HAP-1 (cell line): ENCODE data around the gene SERPINB2.

Source experiments
- DNase-seq, 2 experiments: peaks; one replicate each; pipeline ENCODE4 v3.0.0-alpha.2; 2016 to 2020; ENCODE audit warnings: low spot score in 2 of 2
- H3K27me3 ChIP-seq: fragments of 250-450 bp; sonication (Bioruptor Pico); 2 replicates; pipeline ENCODE4 v1.5.1; 2020; ENCODE audit warnings: low read depth, mild to moderate bottlenecking, moderate library complexity
- H3K36me3 ChIP-seq: fragments of 250-450 bp; sonication (Bioruptor Pico); replicated peaks from 2 replicates; pipeline ENCODE4 v1.5.1; 2020; ENCODE audit warnings: mild to moderate bottlenecking
- H3K4me1 ChIP-seq: fragments of 250-450 bp; sonication (Bioruptor Pico); 2 replicates; pipeline ENCODE4 v1.5.1; 2020; ENCODE audit warnings: mild to moderate bottlenecking
- H3K4me3 ChIP-seq: fragments of 250-450 bp; sonication (Bioruptor Pico); 2 replicates; pipeline ENCODE4 v1.5.1; 2020; ENCODE audit warnings: mild to moderate bottlenecking, moderate library complexity
- H3K9me3 ChIP-seq: fragments of 250-450 bp; sonication (Bioruptor Pico); 2 replicates; pipeline ENCODE4 v1.5.1; 2020; ENCODE audit warnings: mild to moderate bottlenecking, moderate library complexity
- in situ Hi-C: fragments of 300-500 bp; cut with MboI; formaldehyde crosslinking; loops from 3 replicates; pipeline ENCODE4 v1.14.3; 2020; ENCODE audit warnings: low sequenced_read_pairs, inconsistent platforms, mixed read lengths

SERPINB2 gene

DNA sequence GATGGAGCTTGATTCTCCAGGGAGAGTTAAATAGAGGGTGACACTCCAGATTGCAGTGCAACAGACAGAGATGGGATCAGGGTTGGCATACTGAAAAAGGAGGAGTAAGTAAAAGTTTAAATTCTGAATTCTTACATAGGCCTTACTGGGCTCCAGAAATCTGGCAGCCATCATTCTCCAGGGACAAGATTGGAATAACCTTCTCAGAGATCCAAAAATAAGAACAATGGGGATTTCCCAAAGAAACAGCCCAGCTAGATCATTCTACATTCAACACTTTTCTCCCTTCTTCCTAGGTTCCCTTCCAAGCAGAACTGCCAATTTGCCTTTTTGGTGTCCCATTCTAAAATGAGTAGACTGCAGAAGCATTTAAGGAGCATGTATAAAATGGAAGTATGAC is 14.9 kb upstream of the SERPINB2 start:
- Histone ChIP-seq H3K4me1 (no peaks in the 10 kb centered on the region), H3K4me3 (no peak overlapping the region), H3K9me3 (no peaks in the 10 kb centered on the region), H3K27me3 (no peaks in the 10 kb centered on the region), H3K36me3 (no peaks in the 10 kb centered on the region)
- in situ Hi-C loops, result no loop called here
- DNase-seq, result no peak

GRCh38 chr18:63878343-63878742 is 9.2 kb upstream of the SERPINB2 start:
- in situ Hi-C loops, result no loop called here
- Histone ChIP-seq H3K9me3 (no peaks in the 10 kb centered on the region), H3K4me3 (no peak overlapping the region), H3K36me3 (no peaks in the 10 kb centered on the region), H3K4me1 (no peaks in the 10 kb centered on the region), H3K27me3 (no peaks in the 10 kb centered on the region)
- DNase-seq, result no peak

DNA sequence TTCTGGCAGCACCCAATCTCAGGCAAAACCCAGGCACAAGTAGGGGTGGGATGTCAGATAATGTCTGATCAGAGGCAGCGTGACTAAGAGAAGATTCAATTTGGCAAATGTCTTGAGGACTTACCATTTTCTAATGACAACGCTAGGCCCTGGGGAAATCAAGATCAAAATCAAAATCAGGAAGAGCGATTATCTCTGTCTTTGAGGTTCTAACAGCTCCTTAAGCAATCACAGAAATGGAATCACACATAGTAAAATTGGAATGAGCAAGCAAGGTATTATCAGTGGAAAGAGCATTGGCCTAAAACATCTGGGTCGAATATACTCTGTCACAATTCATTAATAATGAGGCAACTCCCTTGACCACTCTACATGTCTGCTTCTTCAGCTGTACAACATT is 8.6 kb upstream of the SERPINB2 start:
- no peak for DNase-seq
- Histone ChIP-seq H3K36me3 (no peaks in the 10 kb centered on the region), H3K27me3 (no peaks in the 10 kb centered on the region), H3K9me3 (no peaks in the 10 kb centered on the region), H3K4me1 (no peaks in the 10 kb centered on the region), H3K4me3 (no peak overlapping the region)
- in situ Hi-C loops, result no loop called here

DNA sequence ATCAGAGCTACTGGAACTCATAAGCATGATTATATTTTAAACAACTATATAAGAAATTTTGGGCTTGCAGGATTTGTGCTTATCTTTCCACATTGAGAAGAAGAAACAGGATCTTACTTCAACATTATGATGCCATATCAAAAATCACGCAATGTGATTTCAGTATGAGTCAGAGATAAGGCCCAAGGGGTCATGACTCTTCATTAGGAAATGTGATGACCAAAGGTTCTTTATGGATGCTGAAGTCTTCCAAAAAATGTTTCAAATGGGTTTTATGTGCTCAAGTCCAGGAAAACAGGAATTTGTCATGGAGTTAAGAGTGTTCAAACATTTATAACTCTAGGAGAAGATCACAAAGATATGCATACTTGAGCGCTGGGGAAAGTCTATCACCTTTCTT is 7.8 kb upstream of the SERPINB2 start:
- Histone ChIP-seq H3K27me3 (0 out of 2 replicates have a peak, but pooled peaks cover 5% of the 10 kb centered on the region), H3K4me3 (no peak overlapping the region), H3K9me3 (no peaks in the 10 kb centered on the region), H3K36me3 (no peaks in the 10 kb centered on the region), H3K4me1 (no peaks in the 10 kb centered on the region)
- DNase-seq, result no peak
- in situ Hi-C loops, result no loop called here

GRCh38 chr18:63881851-63882250 is 5.7 kb upstream of the SERPINB2 start:
- Histone ChIP-seq H3K4me3 (no peak overlapping the region), H3K9me3 (no peaks in the 10 kb centered on the region), H3K27me3 (0 out of 2 replicates have a peak, but pooled peaks cover 5% of the 10 kb centered on the region), H3K36me3 (no peaks in the 10 kb centered on the region), H3K4me1 (no peaks in the 10 kb centered on the region)
- in situ Hi-C loops, result no loop called here
- DNase-seq, result no peak

GRCh38 chr18:63882333-63883141 is 5.0 kb upstream of the SERPINB2 start:
- no peaks in the 10 kb centered on the region for H3K36me3 ChIP-seq
- no peak overlapping the region for H3K4me3 ChIP-seq
- 0 out of 2 replicates have a peak, but pooled peaks cover 5% of the 10 kb centered on the region for H3K27me3 ChIP-seq
- H3K4me1 ChIP-seq, result no peaks in the 10 kb centered on the region
- DNase-seq, result no peak
- no peaks in the 10 kb centered on the region for H3K9me3 ChIP-seq
- in situ Hi-C loops, result no loop called here

- Histone ChIP-seq H3K27me3 (0 out of 2 replicates have a peak, but pooled peaks cover 5% of the 10 kb centered on the region), H3K9me3 (no peaks in the 10 kb centered on the region), H3K36me3 (no peaks in the 10 kb centered on the region), H3K4me1 (no peaks in the 10 kb centered on the region), H3K4me3 (no peak overlapping the region)
- DNase-seq, result no peak
- in situ Hi-C loops, result no loop called here
Observed at GRCh38 chr18:63883617-63884016, 3.9 kb upstream of the SERPINB2 start.

DNA sequence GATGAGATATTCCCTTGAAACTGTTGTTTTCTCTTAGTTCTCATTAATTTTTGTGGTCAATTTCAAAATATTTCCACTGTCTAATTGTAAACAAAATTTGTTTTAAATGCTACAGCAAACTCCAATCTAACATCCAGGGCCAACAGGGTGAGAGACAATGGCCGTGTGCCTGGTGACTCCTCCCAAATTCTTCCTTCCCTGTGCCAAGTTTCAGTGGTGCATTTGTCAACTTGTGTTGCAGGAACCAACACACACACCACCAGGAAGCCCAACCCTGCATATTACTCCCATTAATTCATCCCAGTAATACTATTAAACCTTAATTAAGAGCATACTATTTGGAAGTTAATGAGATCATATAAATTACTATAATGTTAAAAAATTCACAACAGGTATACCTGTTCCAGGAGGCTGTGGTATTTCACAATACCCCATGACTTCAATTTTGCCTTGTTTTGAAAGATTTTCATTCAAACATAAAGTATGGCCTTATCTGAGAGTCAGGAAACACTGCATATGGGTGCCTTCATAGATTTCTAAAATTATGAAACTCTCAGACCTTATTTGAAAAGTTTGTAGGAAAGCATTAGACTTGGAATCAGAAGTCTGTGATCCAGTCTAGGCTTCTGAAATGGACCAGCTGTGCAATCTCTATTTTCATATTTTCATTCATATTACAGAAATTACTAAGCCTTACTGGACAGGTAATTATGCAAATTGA is 1.1 kb downstream of the SERPINB2 start:
- H3K9me3 ChIP-seq, result no peaks in the 10 kb centered on the region
- H3K4me1 ChIP-seq, result no peaks in the 10 kb centered on the region
- H3K27me3 ChIP-seq, result 0 out of 2 replicates have a peak, but pooled peaks cover 5% of the 10 kb centered on the region
- no peaks in the 10 kb centered on the region for H3K36me3 ChIP-seq
- in situ Hi-C loops, result no loop called here
- DNase-seq, result no peak
- no peak overlapping the region for H3K4me3 ChIP-seq

- Histone ChIP-seq H3K4me1 (no peaks in the 10 kb centered on the region), H3K36me3 (no peaks in the 10 kb centered on the region), H3K4me3 (no peak overlapping the region), H3K9me3 (no peaks in the 10 kb centered on the region), H3K27me3 (no peaks in the 10 kb centered on the region)
- DNase-seq, result no peak
- in situ Hi-C loops, result loop anchor here (10.0 kb wide), 1 partner anchor 105 kb away; no protein-coding TSS in a partner anchor
Observed at GRCh38 chr18:63889626-63890025, 2.1 kb downstream of the SERPINB2 start.

DNA sequence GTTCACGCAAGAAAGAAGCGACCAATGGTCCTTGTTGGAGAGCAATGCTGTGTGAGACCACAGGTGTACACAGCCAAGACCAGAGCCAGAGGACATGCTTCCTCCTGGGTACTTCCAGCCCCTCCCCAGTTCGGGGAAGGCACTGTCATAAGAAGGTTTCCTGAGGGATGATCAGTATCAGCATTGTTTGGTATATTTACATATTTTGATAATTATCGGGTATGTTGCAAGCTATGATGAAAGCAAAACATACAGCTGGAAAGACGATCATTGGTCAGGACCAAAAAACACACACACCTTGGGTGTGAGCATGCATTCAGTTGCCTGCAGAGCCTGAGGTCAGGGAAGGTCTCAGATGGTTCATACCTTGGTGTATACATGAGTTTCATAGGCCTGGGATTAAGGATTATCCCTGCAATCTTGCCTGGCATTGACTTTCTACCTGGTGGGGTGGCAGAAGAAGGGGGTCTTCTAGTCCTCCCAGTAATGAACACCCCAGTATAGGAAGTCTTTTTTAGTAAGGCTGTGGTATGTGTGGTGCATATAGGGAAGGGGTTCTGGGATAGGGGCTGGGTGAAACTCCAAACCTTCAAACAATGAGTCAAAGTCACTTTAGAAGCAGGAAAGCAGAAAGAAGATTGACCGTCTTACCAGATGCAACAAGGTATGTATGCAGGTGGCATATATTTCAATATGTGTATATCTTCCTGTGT is 2.9 kb downstream of the SERPINB2 start:
- no peak overlapping the region for H3K4me3 ChIP-seq
- no peak for DNase-seq
- no peaks in the 10 kb centered on the region for H3K36me3 ChIP-seq
- no peaks in the 10 kb centered on the region for H3K9me3 ChIP-seq
- no peaks in the 10 kb centered on the region for H3K27me3 ChIP-seq
- no peaks in the 10 kb centered on the region for H3K4me1 ChIP-seq
- in situ Hi-C loops, result loop anchor here (10.0 kb wide), 1 partner anchor 104 kb away; no protein-coding TSS in a partner anchor

DNA sequence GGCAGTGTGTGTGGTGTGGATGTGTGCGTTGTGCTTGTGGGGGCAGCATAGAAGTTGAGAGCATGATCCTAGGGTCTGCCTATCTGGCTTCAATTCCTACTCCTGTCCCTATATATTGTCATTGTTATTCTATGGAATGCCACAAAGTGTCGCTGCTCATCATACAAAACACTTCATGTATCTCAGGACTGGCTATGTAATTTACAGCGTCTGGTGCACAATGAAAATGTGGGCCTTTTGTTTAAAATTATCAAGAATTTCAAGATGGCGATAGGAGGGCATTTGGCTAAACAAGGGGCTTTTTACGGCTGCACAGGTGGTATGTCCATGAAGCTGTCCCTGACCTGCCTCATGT is 3.4 kb downstream of the SERPINB2 start:
- Histone ChIP-seq H3K27me3 (no peaks in the 10 kb centered on the region), H3K4me3 (no peak overlapping the region), H3K36me3 (no peaks in the 10 kb centered on the region), H3K9me3 (no peaks in the 10 kb centered on the region), H3K4me1 (no peaks in the 10 kb centered on the region)
- in situ Hi-C loops, result loop anchor here (10.0 kb wide), 1 partner anchor 104 kb away; no protein-coding TSS in a partner anchor
- no peak for DNase-seq

DNA sequence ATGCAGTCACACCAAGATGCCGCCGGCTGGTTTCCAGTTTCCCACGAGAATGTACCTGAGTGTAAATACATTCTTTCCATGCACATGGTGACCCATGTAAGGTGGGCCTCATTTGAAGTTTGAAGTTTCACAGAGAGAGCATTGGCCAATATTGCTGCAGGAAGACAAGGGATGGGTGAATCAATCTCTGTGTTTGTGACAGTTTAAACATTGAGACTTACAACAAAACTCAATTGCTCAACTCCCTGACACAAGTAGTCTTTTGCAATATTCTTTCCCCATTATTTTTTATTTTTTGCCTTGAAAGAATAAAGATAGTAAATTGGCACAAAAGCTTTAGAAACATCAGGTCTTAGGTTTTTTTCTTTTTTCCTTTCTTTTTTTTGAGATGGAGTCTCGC is 5.1 kb downstream of the SERPINB2 start:
- no peak for DNase-seq
- Histone ChIP-seq H3K4me1 (no peaks in the 10 kb centered on the region), H3K4me3 (no peak overlapping the region), H3K36me3 (no peaks in the 10 kb centered on the region), H3K27me3 (no peaks in the 10 kb centered on the region), H3K9me3 (no peaks in the 10 kb centered on the region)
- in situ Hi-C loops, result loop anchor here (10.0 kb wide), 1 partner anchor 102 kb away; no protein-coding TSS in a partner anchor

DNA sequence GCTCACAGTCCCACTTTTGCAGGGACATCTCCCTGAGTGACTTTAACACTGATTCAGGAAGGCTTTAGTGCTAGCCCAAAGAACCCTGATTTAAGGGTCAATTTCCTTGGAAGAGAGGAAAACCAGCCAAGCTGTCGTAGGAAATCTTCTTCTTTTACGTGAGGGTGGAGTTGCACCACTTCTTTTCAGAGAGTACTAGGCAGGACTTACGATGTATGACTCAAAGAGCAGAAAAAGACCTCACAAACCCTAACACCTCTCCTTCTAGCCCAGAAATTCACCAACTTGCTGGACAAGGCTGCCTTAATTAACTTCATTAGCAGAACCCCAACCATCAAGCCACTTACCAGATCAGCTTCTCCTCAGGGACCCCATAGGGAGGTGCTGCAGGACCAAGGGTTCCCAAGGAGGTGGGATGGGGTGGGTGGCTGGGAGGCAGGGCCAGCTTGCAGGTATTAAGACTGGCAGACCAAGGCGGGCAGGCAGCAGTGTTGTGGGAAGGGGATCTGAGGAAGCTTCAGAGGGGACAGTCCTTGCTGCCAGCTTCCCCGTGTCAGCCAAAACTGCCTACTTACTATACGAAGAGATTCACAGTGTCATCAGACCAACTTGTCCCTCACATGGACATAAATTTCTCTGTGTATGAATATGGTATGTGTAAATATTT is 6.7 kb downstream of the SERPINB2 start:
- Histone ChIP-seq H3K4me3 (no peak overlapping the region), H3K9me3 (no peaks in the 10 kb centered on the region), H3K4me1 (no peaks in the 10 kb centered on the region), H3K27me3 (no peaks in the 10 kb centered on the region), H3K36me3 (no peaks in the 10 kb centered on the region)
- in situ Hi-C loops, result loop anchor here (10.0 kb wide), 1 partner anchor 101 kb away; no protein-coding TSS in a partner anchor
- DNase-seq, result no peak
